CD14-positive monocyte (primary cell): ENCODE results near the gene HDAC7. TPM values are rescaled to one million over a fixed set of nuclear protein-coding genes. Genes with fewer than 3 reads are reported as not detected.
A peak's percentile ranks its signal among the peaks of the same experiment; 100 is the strongest.

Experiments used
- DNase-seq, 3 donors: peaks; one replicate each; pipeline ENCODE4 v3.0.0-alpha.2; 2011 to 2022
- H2AFZ ChIP-seq: 2 replicates; pipeline ENCODE4 v1.6.0; 2012; ENCODE audit warnings: mild to moderate bottlenecking, low read depth, low read length, inconsistent platforms; ENCODE audit not compliant: insufficient read depth, poor library complexity, severe bottlenecking
- H3K27ac ChIP-seq, 2 donors: 1 replicate in 1 of 2; 2 replicates in 1 of 2; pipeline ENCODE4 v1.5.1; 2012 to 2013; ENCODE audit warnings: low read length in 2 of 2, control low read depth in 1 of 2, inconsistent platforms in 1 of 2, low read depth in 1 of 2, mild to moderate bottlenecking in 1 of 2
- H3K27me3 ChIP-seq, 2 donors: one replicate each; pipeline versions ENCODE4 v1.6.0 to v1.6.1; 2011 to 2013; ENCODE audit warnings: low read length in 2 of 2; ENCODE audit not compliant: control insufficient read depth in 2 of 2, insufficient read depth in 2 of 2
- H3K36me3 ChIP-seq, 2 donors: replicated peaks in 1 of 2; 1 replicate in 1 of 2; 2 replicates in 1 of 2; pipeline versions ENCODE4 v1.5.1 to v1.6.1; 2012 to 2013; ENCODE audit warnings: low read length in 2 of 2, control low read depth in 1 of 2, inconsistent platforms in 1 of 2, mild to moderate bottlenecking in 1 of 2; ENCODE audit not compliant: insufficient read depth in 2 of 2, control insufficient read depth in 1 of 2
- H3K4me1 ChIP-seq, 2 donors: 1 replicate in 1 of 2; 2 replicates in 1 of 2; pipeline versions ENCODE4 v1.5.1 to v1.6.1; 2012 to 2013; ENCODE audit warnings: low read length in 2 of 2, control low read depth in 1 of 2, inconsistent platforms in 1 of 2, mild to moderate bottlenecking in 1 of 2, moderate library complexity in 1 of 2; ENCODE audit not compliant: insufficient read depth in 2 of 2, control insufficient read depth in 1 of 2
- H3K4me2 ChIP-seq: replicated peaks from 2 replicates; pipeline ENCODE3; 2012; ENCODE audit warnings: low read length, moderate library complexity, mild to moderate bottlenecking; ENCODE audit not compliant: poor library complexity, severe bottlenecking; ENCODE audit errors: extremely low read depth
- H3K4me3 ChIP-seq, 3 experiments: fragments of 200-600 bp in 1 of 3; sonication (generic) in 1 of 3; replicated peaks in 1 of 3; 1 replicate in 2 of 3; 2 replicates in 1 of 3; pipeline ENCODE4 v1.5.1; 2011 to 2013; ENCODE audit warnings: low read length in 3 of 3, mild to moderate bottlenecking in 3 of 3, control low read depth in 2 of 3, low read depth in 2 of 3, inconsistent platforms in 1 of 3, moderate library complexity in 1 of 3
- H3K79me2 ChIP-seq: 2 replicates; pipeline ENCODE4 v1.6.0; 2012; ENCODE audit warnings: mild to moderate bottlenecking, control low read depth, inconsistent platforms, low read length, moderate library complexity; ENCODE audit not compliant: insufficient read depth
- H3K9ac ChIP-seq: 2 replicates; pipeline ENCODE4 v1.6.0; 2017; ENCODE audit warnings: low read length, mild to moderate bottlenecking; ENCODE audit not compliant: insufficient read depth, poor library complexity, severe bottlenecking
- H3K9me3 ChIP-seq, 2 donors: replicated peaks in 1 of 2; 1 replicate in 1 of 2; 2 replicates in 1 of 2; pipeline versions ENCODE4 v1.5.1 to v1.6.1; 2012 to 2013; ENCODE audit warnings: low read length in 2 of 2, control low read depth in 1 of 2; ENCODE audit not compliant: control insufficient read depth in 1 of 2, insufficient read depth in 1 of 2
- H4K20me1 ChIP-seq: 2 replicates; pipeline ENCODE4 v1.6.0; 2012; ENCODE audit warnings: mild to moderate bottlenecking, low read length, control low read depth, moderate library complexity; ENCODE audit not compliant: insufficient read depth
- H3K27ac Mint-ChIP-seq, 7 donors: one replicate each; pipeline ENCODE4 v1.8.0; 2020; ENCODE audit warnings: mild to moderate bottlenecking in 7 of 7, mixed read lengths in 7 of 7, moderate library complexity in 6 of 7, inconsistent platforms in 2 of 7
- H3K27me3 Mint-ChIP-seq, 3 donors: one replicate each; pipeline ENCODE4 v1.8.0; 2021 to 2022; ENCODE audit warnings: low read depth in 3 of 3, mild to moderate bottlenecking in 3 of 3, mixed read lengths in 3 of 3, moderate library complexity in 3 of 3, inconsistent platforms in 1 of 3
- H3K36me3 Mint-ChIP-seq, 2 donors: one replicate each; pipeline ENCODE4 v1.8.0; 2020; ENCODE audit warnings: mixed read lengths in 2 of 2, inconsistent platforms in 1 of 2, mild to moderate bottlenecking in 1 of 2
- H3K4me1 Mint-ChIP-seq: one replicate; pipeline ENCODE4 v1.8.0; 2020; ENCODE audit warnings: mild to moderate bottlenecking, mixed read lengths
- H3K4me3 Mint-ChIP-seq, 2 donors: one replicate each; pipeline ENCODE4 v1.8.0; 2020; ENCODE audit warnings: mild to moderate bottlenecking in 2 of 2, mixed read lengths in 2 of 2, moderate library complexity in 1 of 2
- H3K9me3 Mint-ChIP-seq, 7 donors: one replicate each; pipeline ENCODE4 v1.8.0; 2020 to 2022; ENCODE audit warnings: mixed read lengths in 7 of 7, mild to moderate bottlenecking in 6 of 7, moderate library complexity in 6 of 7, inconsistent platforms in 2 of 7
- WGBS: methylation state at CpG from one replicate; pipeline ENCODE4 v1.1.5; 2013; ENCODE audit warnings: missing lambda C conversion rate; ENCODE audit not compliant: insufficient coverage; 5-methylcytosine and 5-hydroxymethylcytosine counted together
- intact Hi-C, 2 donors: fragments of 100-400 bp; cut with micrococcal nuclease; formaldehyde crosslinking; loops; one replicate each; pipeline versions ENCODE4 v1.15.0 to v1.15.1; 2023
- polyA plus RNA-seq, 3 donors: library from polyadenylated mRNA; depleted of rRNA in 1 of 3; unstranded in 2 of 3; stranded (reverse) in 1 of 3; fragments of 300-500 nt in 2 of 3; fragments of >200 nt in 1 of 3; fragmentation: Illumina TruSeq in 2 of 3; gene quantifications; 1 replicate in 2 of 3; 2 replicates in 1 of 3; pipeline ENCODE4 v1.2.3, GENCODE V29; 2012 to 2021
- TF ChIP-seq, protein P1 (sequence below): fragments of 200-600 bp; IDR thresholded peaks from one replicate; pipeline ENCODE4 v1.8.0; 2022; ENCODE audit warnings: antibody characterized with exemption, mild to moderate bottlenecking

Gene HDAC7
- polyA plus RNA-seq, 3 donors, result 5.9 to 79.2 (median 8.4) TPM

DNA sequence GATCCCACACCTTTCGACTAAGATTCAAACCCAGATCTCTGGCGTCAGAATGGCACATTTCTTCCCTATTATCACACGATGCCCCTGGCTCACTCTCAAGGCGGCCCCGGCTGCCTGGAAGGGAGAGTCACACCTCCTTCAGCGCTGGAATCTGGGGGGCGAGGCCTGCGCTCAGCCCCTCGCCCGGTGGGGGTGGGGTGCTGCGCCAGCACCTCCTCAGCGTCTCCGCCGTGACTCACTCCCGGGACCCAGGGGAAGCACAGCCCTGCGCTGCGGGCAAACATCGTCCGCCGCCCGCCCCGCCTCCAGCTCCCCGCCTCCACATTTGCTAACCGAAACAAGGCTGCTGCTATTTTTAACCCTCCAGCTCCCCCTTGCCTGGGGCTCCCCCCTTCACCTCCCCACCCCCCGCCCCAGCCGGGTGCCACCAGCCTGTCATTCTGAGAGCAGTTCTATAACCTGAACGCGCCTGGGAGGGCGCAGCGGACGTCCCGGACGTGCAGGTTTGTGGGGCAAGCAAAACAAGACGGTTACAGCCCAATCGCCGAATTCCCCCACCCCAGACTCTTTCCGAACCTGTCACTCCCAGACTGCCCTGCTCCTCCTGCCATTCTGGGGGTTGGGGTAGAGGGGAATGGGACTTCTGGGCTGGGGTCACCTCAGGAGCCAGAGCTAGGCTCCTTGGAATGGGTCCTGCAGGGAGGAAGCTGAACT lies 6.7 kb downstream of the HDAC7 start:
- no peaks in the 10 kb centered on the region for H3K9me3 ChIP-seq
- intact Hi-C loops, result loop anchor here in 1 of 2 donors (10.0 kb wide), 1 partner anchor 92 kb away; the partner anchor contains the start of gene VDR
- 0% methylated on average over 33 of the region's 37 CpGs for WGBS
- H3K9ac ChIP-seq, result peak overlapping the region; percentile 83
- peak overlapping the region; percentile 31 to 80 (median 53) for H3K4me3 ChIP-seq
- peak overlapping the region; percentile 87 for H3K4me2 ChIP-seq
- H3K27me3 ChIP-seq, result no peaks in the 10 kb centered on the region
- Mint-ChIP-seq H3K4me3 (peak overlapping the region; percentile 85 to 92), H3K9me3 (no peaks in the 10 kb centered on the region), H3K36me3 (peaks cover 16 to 18% of the 10 kb centered on the region in 2 donors), H3K27ac (peak overlapping the region; percentile 94 to 100 (median 99)), H3K4me1 (peaks cover 91% of the 10 kb centered on the region), H3K27me3 (peaks cover 0 to 3% (median 0%) of the 10 kb centered on the region in 3 donors)
- H3K4me1 ChIP-seq, result peaks cover 98 to 99% of the 10 kb centered on the region in 2 donors
- peak overlapping the region; percentile 98 to 99 for H3K27ac ChIP-seq
- H3K79me2 ChIP-seq, result peaks cover 98% of the 10 kb centered on the region
- TF ChIP-seq, protein P1, sequence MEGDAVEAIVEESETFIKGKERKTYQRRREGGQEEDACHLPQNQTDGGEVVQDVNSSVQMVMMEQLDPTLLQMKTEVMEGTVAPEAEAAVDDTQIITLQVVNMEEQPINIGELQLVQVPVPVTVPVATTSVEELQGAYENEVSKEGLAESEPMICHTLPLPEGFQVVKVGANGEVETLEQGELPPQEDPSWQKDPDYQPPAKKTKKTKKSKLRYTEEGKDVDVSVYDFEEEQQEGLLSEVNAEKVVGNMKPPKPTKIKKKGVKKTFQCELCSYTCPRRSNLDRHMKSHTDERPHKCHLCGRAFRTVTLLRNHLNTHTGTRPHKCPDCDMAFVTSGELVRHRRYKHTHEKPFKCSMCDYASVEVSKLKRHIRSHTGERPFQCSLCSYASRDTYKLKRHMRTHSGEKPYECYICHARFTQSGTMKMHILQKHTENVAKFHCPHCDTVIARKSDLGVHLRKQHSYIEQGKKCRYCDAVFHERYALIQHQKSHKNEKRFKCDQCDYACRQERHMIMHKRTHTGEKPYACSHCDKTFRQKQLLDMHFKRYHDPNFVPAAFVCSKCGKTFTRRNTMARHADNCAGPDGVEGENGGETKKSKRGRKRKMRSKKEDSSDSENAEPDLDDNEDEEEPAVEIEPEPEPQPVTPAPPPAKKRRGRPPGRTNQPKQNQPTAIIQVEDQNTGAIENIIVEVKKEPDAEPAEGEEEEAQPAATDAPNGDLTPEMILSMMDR, result no peak
- H3K36me3 ChIP-seq, result no peaks in the 10 kb centered on the region
- peak; percentile 77 to 88 (median 87) for DNase-seq
- H2AFZ ChIP-seq, result peak overlapping the region; percentile 85
- peaks cover 17% of the 10 kb centered on the region for H4K20me1 ChIP-seq

DNA sequence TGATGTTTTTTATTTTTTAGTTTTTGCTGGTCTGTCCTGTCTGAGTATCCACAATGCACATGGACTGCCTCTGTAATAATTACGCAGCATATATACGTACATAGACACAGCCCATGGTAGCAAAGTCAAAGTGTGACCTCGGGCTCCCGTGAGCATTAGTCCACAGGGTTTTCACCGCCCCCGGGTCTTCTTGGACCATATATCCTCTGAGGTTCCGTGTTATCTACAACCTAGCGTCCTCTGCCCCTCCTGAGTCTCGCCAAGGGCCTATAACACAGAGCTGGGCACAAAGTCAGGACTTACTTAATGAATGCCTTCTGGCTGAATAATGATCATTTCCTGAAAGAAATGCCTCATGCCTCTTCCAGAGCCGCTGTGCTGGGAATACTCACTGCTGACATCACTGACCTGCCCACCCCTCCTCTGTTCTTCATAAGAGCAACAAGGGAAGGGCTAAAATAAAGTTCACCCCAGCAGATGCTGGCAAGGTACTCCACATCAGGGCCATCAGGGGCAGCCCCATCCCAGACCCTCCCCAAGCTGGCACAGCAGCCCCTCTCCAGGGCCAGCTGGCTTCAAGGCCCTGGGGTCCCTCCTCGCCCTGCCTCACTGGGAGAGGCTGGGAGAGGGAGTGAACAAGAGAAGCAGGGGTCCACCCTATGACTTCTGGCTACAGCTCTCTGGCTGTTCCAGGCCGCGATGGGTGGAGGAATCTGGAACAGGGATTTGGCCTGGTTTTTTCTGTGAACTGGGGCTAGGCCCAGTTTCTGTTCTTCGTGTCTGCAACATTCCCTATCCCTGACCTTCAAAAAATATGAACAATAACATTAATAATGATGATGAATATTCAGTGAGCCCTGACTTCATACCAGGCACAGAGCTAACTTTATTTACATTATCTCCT lies 7.9 kb downstream of the HDAC7 start:
- no peaks in the 10 kb centered on the region for H3K9me3 Mint-ChIP-seq
- WGBS, result 76% methylated on average over 11 of the region's 14 CpGs
- intact Hi-C loops, result loop anchor here in 1 of 2 donors (10.0 kb wide), 1 partner anchor 93 kb away; the partner anchor contains the start of gene VDR
- peaks cover 0 to 3% (median 0%) of the 10 kb centered on the region in 3 donors for H3K27me3 Mint-ChIP-seq
- Histone ChIP-seq H3K4me2 (peak overlapping the region; percentile 87), H3K9ac (peak overlapping the region; percentile 83), H3K36me3 (no peaks in the 10 kb centered on the region), H3K4me3 (peak overlapping the region in 1 of 3 experiments; percentile 80), H4K20me1 (peaks cover 15% of the 10 kb centered on the region), H3K79me2 (peaks cover 98% of the 10 kb centered on the region), H3K27me3 (no peaks in the 10 kb centered on the region), H3K4me1 (peaks cover 94 to 99% of the 10 kb centered on the region in 2 donors), H3K9me3 (no peaks in the 10 kb centered on the region), H2AFZ (no peak overlapping the region), H3K27ac (peak overlapping the region; percentile 98 to 99)
- no peak for DNase-seq
- peaks cover 91% of the 10 kb centered on the region for H3K4me1 Mint-ChIP-seq
- TF ChIP-seq, protein P1, result no peak
- H3K27ac Mint-ChIP-seq, result peak overlapping the region; percentile 94 to 100 (median 99)
- H3K4me3 Mint-ChIP-seq, result peak overlapping the region; percentile 9 to 92
- H3K36me3 Mint-ChIP-seq, result peaks cover 16 to 19% of the 10 kb centered on the region in 2 donors
